NCI-H345 treated with DMSO at 0.1 percent for 48 hours (cell line): ENCODE data around the gene SHKBP1.
A peak's percentile ranks its signal among the peaks of the same experiment; 100 is the strongest.
"Not testable (repeated sequence)": the region's sequence is repeated elsewhere in the genome, so short reads cannot be mapped to it uniquely, and the experiment has no call there.

Source experiments
- DNase-seq: peaks from one replicate; lab custom pipeline; 2025; ENCODE audit not compliant: unreplicated experiment; lab: John Stamatoyannopoulos, UW

Gene SHKBP1

GRCh38 chr19:40553885-40554857 lies 22.5 kb upstream of the SHKBP1 start:
- no peak for DNase-seq

- no peak for DNase-seq
These were observed 20.5 kb upstream of the SHKBP1 start for GRCh38 chr19:40555978-40556689.

GRCh38 chr19:40556953-40557530 lies 19.6 kb upstream of the SHKBP1 start:
- no peak for DNase-seq

DNA sequence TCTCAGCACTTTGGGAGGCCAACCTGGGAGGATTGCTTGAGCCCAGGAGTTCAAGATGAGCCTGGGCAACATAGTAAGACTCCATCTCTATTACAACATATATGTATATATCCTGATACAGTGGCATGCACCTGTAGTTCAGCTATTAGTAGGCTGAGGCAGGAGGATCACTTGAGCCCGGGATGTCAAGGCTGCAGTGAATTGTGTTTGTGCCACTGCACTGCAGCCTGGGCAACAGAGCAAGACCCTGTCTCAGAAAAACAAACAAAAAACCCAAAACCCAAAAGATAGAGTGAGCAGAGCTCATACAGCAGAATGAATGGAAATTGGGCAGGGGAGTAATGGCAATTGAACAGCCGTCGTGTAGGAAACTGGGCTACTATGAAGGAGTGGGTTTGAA lies 17.3 kb upstream of the SHKBP1 start:
- DNase-seq = no peak

- DNase-seq = no peak
These were observed 16.6 kb upstream of the SHKBP1 start for GRCh38 chr19:40560092-40560507.

DNA sequence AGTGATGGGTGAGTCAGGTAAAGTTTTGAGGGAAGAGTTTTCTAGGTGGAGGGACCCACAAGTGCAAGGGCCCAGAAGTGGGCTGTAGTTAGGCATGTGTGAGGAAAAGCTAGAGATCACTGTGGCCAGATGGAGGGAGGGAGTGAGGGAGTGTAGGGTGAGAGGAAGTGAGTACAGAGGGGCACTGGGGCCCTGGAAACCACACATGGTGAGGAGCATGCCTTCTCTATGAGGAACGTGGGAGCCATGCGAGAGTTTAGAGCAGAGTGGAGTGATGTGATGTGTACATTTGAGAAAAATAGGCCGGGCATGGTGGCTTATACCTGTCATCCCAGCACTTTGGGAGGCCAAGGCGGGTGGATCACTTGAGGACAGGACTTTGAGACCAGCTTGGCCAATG lies 14.7 kb upstream of the SHKBP1 start:
- DNase-seq = no peak

- DNase-seq = not testable (repeated sequence)
These were observed 12.1 kb upstream of the SHKBP1 start for GRCh38 chr19:40564535-40564934.

GRCh38 chr19:40565355-40565754 lies 11.3 kb upstream of the SHKBP1 start:
- DNase-seq = no peak

- DNase-seq = no peak
These were observed 10.7 kb upstream of the SHKBP1 start for GRCh38 chr19:40565910-40566495.

- DNase-seq = peak; percentile 17
These were observed 9.5 kb upstream of the SHKBP1 start for GRCh38 chr19:40567040-40567749.

- no peak for DNase-seq
These were observed 8.8 kb upstream of the SHKBP1 start for GRCh38 chr19:40567750-40568494.

DNA sequence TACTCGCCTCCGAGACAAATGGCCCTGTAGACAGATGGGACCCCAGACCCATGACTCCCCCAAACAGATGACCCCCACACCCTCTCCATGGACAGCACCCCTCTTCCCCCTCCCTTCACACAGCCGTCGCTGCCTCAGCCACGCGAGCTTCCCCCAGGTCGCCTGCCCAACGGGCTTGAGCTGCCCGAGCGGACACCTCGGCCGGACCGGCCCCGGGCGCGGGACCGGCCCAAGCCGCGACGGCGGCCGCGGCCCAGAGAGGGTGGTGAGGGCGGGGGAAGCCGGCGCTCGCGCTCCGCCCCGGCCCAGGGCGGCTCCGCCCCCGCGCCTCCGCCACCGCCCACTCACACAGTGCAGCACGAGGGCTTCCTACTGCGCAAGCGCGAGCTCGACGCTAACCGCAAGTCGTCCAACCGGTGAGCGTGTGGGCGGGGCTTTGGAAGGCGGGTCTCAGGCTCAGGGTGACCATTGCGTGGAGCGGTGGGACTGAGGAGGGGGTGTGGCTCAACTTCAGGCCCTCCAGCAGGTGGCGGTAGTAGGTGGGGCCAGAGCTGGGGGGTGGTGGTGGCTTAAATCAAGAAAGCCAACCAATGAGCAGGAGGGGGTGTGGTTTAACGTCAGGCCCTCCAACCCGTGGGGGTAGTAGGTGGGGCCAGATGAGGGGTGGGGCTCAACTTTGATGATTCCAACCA lies 6.2 kb upstream of the SHKBP1 start:
- DNase-seq = peak; percentile 100

GRCh38 chr19:40571005-40571318 lies 5.7 kb upstream of the SHKBP1 start:
- no peak for DNase-seq

GRCh38 chr19:40571831-40572495 lies 4.7 kb upstream of the SHKBP1 start:
- no peak for DNase-seq

DNA sequence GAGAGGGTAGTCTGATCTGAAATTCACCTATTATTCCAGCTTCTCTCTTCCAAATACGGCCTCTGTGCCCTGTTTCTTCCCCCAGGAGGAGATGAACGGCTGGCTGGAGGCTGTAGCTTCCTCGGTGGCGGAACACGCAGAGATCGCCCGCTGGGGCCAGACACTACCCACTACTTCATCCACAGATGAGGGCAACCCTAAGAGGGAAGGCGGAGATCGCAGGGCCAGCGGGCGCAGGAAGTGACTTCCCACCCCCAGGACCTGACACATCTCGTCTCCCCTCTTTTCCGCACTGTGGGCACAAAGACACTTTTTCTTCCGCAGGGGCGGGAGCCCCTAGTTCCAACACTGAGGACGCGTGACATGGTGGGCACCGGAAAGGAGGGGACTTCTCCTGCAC lies 1.3 kb upstream of the SHKBP1 start:
- no peak for DNase-seq

DNA sequence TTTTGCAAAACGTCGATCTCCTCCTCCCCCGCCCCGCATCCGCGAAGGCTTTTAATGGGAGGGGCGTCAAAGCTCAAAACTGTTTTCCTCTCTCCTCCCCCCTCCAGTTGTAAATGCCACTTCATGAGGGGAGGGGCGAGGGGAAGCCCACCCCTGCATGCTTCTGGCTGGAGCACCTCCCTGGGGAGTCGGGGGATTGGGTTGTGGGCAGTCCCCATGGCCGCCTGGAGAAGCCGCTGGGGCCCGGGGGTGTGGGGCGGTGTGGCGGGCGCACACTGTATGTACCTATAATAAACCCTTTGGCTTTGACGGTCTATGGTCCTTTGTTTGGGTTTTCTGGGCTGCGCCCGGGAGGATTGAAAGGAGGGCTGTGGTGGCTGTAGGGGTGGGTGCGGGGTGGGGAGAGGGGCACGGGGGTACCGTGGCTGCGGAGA lies 505 bp upstream of the SHKBP1 start:
- peak; percentile 85 for DNase-seq

GRCh38 chr19:40578442-40578908 lies 1.8 kb downstream of the SHKBP1 start:
- DNase-seq = no peak

GRCh38 chr19:40580619-40581018 lies 3.9 kb downstream of the SHKBP1 start:
- no peak for DNase-seq

- no peak for DNase-seq
These were observed 4.9 kb downstream of the SHKBP1 start for GRCh38 chr19:40581531-40581930.
